Stimulated activated CD4-positive, alpha-beta T cell treated with anti-CD3 and anti-CD28 coated beads, Interleukin-12 subunit alpha, Interleukin-12 subunit beta, amount 100 ng/mL, for 48 hours (primary cell): Measurements from ENCODE around the gene NOS1AP.
"Not testable (repeated sequence)": the region's sequence is repeated elsewhere in the genome, so short reads cannot be mapped to it uniquely, and the experiment has no call there.

Experiments used
- DNase-seq, 3 donors: peaks; one replicate each; pipeline ENCODE4 v3.0.0-alpha.2; 2020; ENCODE audit warnings: low read depth in 2 of 3, low spot score in 1 of 3

NOS1AP gene

GRCh38 chr1:162191396-162192305 is 122.2 kb downstream of the NOS1AP start:
- no peak for DNase-seq

GRCh38 chr1:162192306-162192678 is 122.8 kb downstream of the NOS1AP start:
- no peak for DNase-seq

- DNase-seq = no peak
Measured at GRCh38 chr1:162192763-162193162, 123.3 kb downstream of the NOS1AP start.

- DNase-seq = no peak
Measured at GRCh38 chr1:162193221-162193620, 123.7 kb downstream of the NOS1AP start.

- no peak for DNase-seq
Measured at GRCh38 chr1:162193815-162194214, 124.3 kb downstream of the NOS1AP start.

- DNase-seq = no peak
Measured at GRCh38 chr1:162195567-162195966, 126.1 kb downstream of the NOS1AP start.

GRCh38 chr1:162196387-162196786 is 126.9 kb downstream of the NOS1AP start:
- DNase-seq = no peak

GRCh38 chr1:162197041-162197531 is 127.6 kb downstream of the NOS1AP start:
- DNase-seq = no peak

- DNase-seq = no peak
Measured at GRCh38 chr1:162197615-162198421, 128.3 kb downstream of the NOS1AP start.

- no peak for DNase-seq
Measured at GRCh38 chr1:162200096-162200847, 130.8 kb downstream of the NOS1AP start.

- not testable (repeated sequence) for DNase-seq
Measured at GRCh38 chr1:162201062-162201461, 131.6 kb downstream of the NOS1AP start.

- no peak for DNase-seq
Measured at GRCh38 chr1:162204129-162204822, 134.8 kb downstream of the NOS1AP start.

GRCh38 chr1:162204823-162205155 is 135.3 kb downstream of the NOS1AP start:
- no peak for DNase-seq

- no peak for DNase-seq
Measured at GRCh38 chr1:162206300-162206699, 136.8 kb downstream of the NOS1AP start.

GRCh38 chr1:162206749-162207635 is 137.5 kb downstream of the NOS1AP start:
- DNase-seq = no peak

GRCh38 chr1:162207862-162208261 is 138.4 kb downstream of the NOS1AP start:
- no peak for DNase-seq

- DNase-seq = no peak
Measured at GRCh38 chr1:162210196-162210595, 140.7 kb downstream of the NOS1AP start.

GRCh38 chr1:162212713-162213112 is 143.2 kb downstream of the NOS1AP start:
- DNase-seq = no peak

- no peak for DNase-seq
Measured at GRCh38 chr1:162213281-162213912, 143.9 kb downstream of the NOS1AP start.
